HG03039 (cell line): ENCODE results near the gene TEKT2.

Experiments used
- ATAC-seq: cut with Tn5 transposase; IDR thresholded peaks from one replicate; pipeline ENCODE4 v1.9.1; 2021; ENCODE audit warnings: mild to moderate bottlenecking, moderate library complexity; ENCODE audit not compliant: unreplicated experiment

The TEKT2 gene

GRCh38 chr1:36086529-36087232 is 2.8 kb downstream of the TEKT2 start:
- no peak for ATAC-seq

- ATAC-seq, result no peak
Observed at GRCh38 chr1:36087233-36088123, 3.6 kb downstream of the TEKT2 start.

GRCh38 chr1:36088265-36088576 is 4.3 kb downstream of the TEKT2 start:
- no peak for ATAC-seq

GRCh38 chr1:36088577-36089392 is 4.9 kb downstream of the TEKT2 start, which contains the start of gene ADPRS:
Gene ADPRS, plus strand, starts transcription at chr1:36088892. Its CDS starts 13 bp downstream, at chr1:36088905.
- peak; percentile 68 for ATAC-seq

GRCh38 chr1:36089393-36090121 is 5.7 kb downstream of the TEKT2 start:
- no peak for ATAC-seq

- no peak for ATAC-seq
Observed at GRCh38 chr1:36091141-36091540, 7.2 kb downstream of the TEKT2 start.

- no peak for ATAC-seq
Observed at GRCh38 chr1:36091698-36092097, 7.8 kb downstream of the TEKT2 start.

GRCh38 chr1:36092166-36092797 is 8.4 kb downstream of the TEKT2 start:
- ATAC-seq, result no peak

GRCh38 chr1:36092798-36093185 is 8.9 kb downstream of the TEKT2 start:
- ATAC-seq, result no peak

- no peak for ATAC-seq
Observed at GRCh38 chr1:36093226-36093625, 9.3 kb downstream of the TEKT2 start.

- ATAC-seq, result no peak
Observed at GRCh38 chr1:36093929-36094328, 10.0 kb downstream of the TEKT2 start.

- ATAC-seq, result no peak
Observed at GRCh38 chr1:36094621-36095061, 10.7 kb downstream of the TEKT2 start.

- ATAC-seq, result no peak
Observed at GRCh38 chr1:36095760-36096405, 12.0 kb downstream of the TEKT2 start.

- ATAC-seq, result no peak
Observed at GRCh38 chr1:36096500-36097432, 12.9 kb downstream of the TEKT2 start.

GRCh38 chr1:36097693-36098585 is 14.0 kb downstream of the TEKT2 start:
- ATAC-seq, result no peak

GRCh38 chr1:36098650-36099365 is 14.9 kb downstream of the TEKT2 start:
- ATAC-seq, result no peak
